Left ventricle myocardium inferior (tissue), 1 donor: ENCODE measurements around the gene SLC39A11. TPM values are rescaled to one million over a fixed set of nuclear protein-coding genes. Genes with fewer than 3 reads are reported as not detected.

Source experiments
- DNase-seq: peaks from one replicate; pipeline ENCODE4 v3.0.0-alpha.2; 2020
- H3K27ac ChIP-seq: fragments of 200-600 bp; replicated peaks from 2 replicates; pipeline ENCODE4 v1.8.0; 2021
- H3K27me3 ChIP-seq: fragments of 200-600 bp; 2 replicates; pipeline ENCODE4 v1.8.0; 2021; ENCODE audit warnings: low read depth
- H3K36me3 ChIP-seq: fragments of 200-600 bp; 2 replicates; pipeline ENCODE4 v1.8.0; 2021
- H3K4me1 ChIP-seq: fragments of 200-600 bp; 2 replicates; pipeline ENCODE4 v1.8.0; 2021
- H3K4me3 ChIP-seq: fragments of 200-600 bp; 2 replicates; pipeline ENCODE4 v1.8.0; 2021; ENCODE audit warnings: mild to moderate bottlenecking, moderate library complexity
- H3K9me3 ChIP-seq: fragments of 200-600 bp; replicated peaks from 2 replicates; pipeline ENCODE4 v1.8.0; 2021
- intact Hi-C: fragments of 100-400 bp; cut with micrococcal nuclease; formaldehyde crosslinking; loops from one replicate; pipeline ENCODE4 v1.11.0; 2022
- total RNA-seq: library from RNA; stranded (reverse); fragmentation: NEBNext Ultra II Directional; extraction: Animal tissue kit (Norgen Biotek cat#: 25700); gene quantifications from one replicate; pipeline ENCODE4 v1.2.1, GENCODE V29; 2021
- TF ChIP-seq, protein P1 (sequence below): fragments of 200-600 bp; IDR thresholded peaks from 2 replicates; pipeline ENCODE4 v1.8.0; 2021; ENCODE audit warnings: antibody characterized with exemption, mild to moderate bottlenecking, borderline replicate concordance
- donor health status: DM: no; HTN: yes; CAD: no; lungs with severe emphysema.

SLC39A11 gene
- total RNA-seq, 1 donor from 2014 or later = 6.4 TPM

DNA sequence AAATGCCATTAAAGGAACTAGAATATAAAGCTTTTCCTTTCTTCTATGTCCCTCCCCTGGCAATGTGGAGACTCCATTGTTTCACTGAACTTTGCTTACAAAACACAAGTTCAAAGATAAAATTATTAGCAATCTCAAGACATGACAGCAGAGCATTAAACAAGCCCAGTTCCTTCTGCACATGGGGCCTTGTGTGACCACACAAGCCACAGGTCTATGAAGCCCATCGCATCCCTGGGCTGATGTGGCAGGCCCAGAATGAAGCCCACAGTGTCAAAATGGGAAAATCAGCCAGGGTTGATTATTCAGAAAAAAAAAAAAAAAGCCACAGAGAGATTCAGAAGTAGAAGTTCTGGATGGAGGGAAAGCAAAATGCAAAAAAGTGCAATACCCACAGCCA, 12.9 kb upstream of the SLC39A11 start:
- intact Hi-C loops = no loop called here
- peaks cover 12% of the 10 kb centered on the region for H3K27me3 ChIP-seq
- TF ChIP-seq, protein P1, sequence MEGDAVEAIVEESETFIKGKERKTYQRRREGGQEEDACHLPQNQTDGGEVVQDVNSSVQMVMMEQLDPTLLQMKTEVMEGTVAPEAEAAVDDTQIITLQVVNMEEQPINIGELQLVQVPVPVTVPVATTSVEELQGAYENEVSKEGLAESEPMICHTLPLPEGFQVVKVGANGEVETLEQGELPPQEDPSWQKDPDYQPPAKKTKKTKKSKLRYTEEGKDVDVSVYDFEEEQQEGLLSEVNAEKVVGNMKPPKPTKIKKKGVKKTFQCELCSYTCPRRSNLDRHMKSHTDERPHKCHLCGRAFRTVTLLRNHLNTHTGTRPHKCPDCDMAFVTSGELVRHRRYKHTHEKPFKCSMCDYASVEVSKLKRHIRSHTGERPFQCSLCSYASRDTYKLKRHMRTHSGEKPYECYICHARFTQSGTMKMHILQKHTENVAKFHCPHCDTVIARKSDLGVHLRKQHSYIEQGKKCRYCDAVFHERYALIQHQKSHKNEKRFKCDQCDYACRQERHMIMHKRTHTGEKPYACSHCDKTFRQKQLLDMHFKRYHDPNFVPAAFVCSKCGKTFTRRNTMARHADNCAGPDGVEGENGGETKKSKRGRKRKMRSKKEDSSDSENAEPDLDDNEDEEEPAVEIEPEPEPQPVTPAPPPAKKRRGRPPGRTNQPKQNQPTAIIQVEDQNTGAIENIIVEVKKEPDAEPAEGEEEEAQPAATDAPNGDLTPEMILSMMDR = no peak
- H3K9me3 ChIP-seq = peaks cover 13% of the 10 kb centered on the region
- no peak overlapping the region for H3K4me3 ChIP-seq
- no peak for DNase-seq
- no peaks in the 10 kb centered on the region for H3K36me3 ChIP-seq
- no peak overlapping the region for H3K27ac ChIP-seq
- H3K4me1 ChIP-seq = no peaks in the 10 kb centered on the region

DNA sequence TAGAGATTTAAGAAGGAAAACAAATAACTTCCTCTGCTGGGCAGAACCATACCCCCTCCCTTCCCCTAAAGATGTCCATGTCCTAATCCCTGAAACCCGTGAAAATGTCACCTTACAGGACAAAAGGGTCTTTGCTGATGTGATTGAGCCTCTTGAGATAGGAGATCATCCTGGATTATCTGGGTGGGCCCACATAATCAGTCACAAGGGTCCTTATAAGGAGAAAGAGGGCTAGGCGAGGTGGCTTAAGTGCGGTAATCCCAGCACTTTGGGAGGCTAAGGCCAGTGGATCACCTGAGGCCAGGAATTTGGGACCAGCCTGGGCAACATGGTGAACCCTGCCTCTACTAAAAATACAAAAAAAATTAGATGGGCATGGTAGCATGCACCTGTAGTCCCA, 12.0 kb upstream of the SLC39A11 start:
- intact Hi-C loops = no loop called here
- H3K4me1 ChIP-seq = no peaks in the 10 kb centered on the region
- DNase-seq = no peak
- no peak overlapping the region for H3K4me3 ChIP-seq
- TF ChIP-seq, protein P1 = no peak
- no peak overlapping the region for H3K27ac ChIP-seq
- H3K27me3 ChIP-seq = peaks cover 21% of the 10 kb centered on the region
- peaks cover 13% of the 10 kb centered on the region for H3K9me3 ChIP-seq
- no peaks in the 10 kb centered on the region for H3K36me3 ChIP-seq

DNA sequence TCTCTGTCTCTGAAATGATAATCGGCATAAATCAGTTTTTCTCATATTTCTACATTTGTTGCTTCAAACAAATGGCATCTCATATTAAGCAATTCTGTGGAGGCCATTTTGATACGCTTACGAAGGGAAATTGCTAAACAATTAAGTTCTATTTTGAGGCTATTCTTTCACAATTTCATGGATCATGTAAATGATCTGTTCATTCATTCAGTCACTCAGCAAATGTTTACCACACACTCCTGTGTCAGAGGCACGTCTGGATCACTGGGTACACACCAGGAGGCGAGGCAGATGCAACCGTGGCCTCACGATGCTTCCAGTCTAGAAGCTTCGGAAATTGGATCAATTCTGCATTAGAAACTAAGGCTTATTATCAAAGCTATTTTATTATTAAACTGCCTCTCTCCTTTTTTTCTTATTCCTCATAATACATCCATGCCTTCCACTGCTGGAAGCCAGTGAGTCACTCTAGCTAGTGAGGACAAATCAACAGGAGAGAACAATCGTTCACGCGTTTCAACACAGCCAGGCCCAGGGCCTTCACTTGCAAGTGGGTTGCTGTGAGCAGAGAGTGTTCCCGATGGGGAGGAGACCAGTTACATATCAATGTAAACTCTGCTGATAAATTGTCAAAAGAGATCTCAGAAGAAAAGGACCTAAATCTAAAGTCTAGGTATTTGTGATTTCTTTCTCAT, 11.3 kb upstream of the SLC39A11 start:
- intact Hi-C loops = no loop called here
- Histone ChIP-seq H3K4me3 (no peak overlapping the region), H3K27ac (no peak overlapping the region), H3K9me3 (peaks cover 13% of the 10 kb centered on the region), H3K4me1 (no peaks in the 10 kb centered on the region), H3K27me3 (peaks cover 27% of the 10 kb centered on the region), H3K36me3 (no peaks in the 10 kb centered on the region)
- TF ChIP-seq, protein P1 = no peak
- no peak for DNase-seq

DNA sequence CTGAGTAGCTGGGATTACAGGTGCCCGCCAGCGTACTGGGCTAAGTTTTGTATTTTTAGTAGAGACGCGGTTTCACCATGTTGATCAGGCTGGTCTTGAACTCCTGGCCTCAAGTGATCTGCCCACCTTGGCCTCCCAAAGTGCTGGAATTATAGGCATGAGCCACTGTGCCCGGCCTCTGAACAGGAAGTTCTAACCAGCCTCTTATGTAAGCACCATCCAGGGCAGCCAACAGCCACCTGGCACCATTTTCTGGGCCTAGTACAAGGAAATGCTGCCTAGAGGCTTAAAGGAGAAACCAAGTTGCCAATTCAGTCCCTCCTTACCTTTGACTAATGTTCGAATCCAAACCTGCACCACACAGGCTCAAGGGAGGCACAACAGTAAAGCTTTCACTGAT, 8.5 kb upstream of the SLC39A11 start:
- Histone ChIP-seq H3K27me3 (peaks cover 36% of the 10 kb centered on the region), H3K36me3 (no peaks in the 10 kb centered on the region), H3K27ac (no peak overlapping the region), H3K4me1 (no peaks in the 10 kb centered on the region), H3K9me3 (peaks cover 13% of the 10 kb centered on the region), H3K4me3 (no peak overlapping the region)
- TF ChIP-seq, protein P1 = no peak
- intact Hi-C loops = no loop called here
- no peak for DNase-seq

DNA sequence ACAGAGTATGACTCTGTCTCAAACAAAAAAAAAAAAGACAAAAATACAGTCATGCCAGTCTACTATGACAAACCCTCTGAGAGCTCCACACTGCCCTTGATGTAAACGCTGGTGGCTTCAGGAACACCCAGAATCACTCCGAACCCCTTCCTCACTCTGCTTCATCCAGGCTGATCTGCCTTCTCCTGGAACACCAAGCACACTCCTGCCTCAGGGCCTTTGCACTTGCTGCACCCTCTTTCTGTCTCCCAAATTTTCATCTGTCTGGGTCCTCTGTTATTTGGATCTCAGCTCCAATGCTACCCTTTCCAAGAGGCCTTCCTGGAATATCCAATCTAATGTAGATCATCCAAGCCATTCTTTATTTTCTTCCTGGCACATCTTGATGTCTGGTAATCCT, 7.9 kb upstream of the SLC39A11 start:
- Histone ChIP-seq H3K9me3 (peaks cover 13% of the 10 kb centered on the region), H3K36me3 (no peaks in the 10 kb centered on the region), H3K27ac (no peak overlapping the region), H3K4me1 (no peaks in the 10 kb centered on the region), H3K27me3 (peaks cover 31% of the 10 kb centered on the region), H3K4me3 (no peak overlapping the region)
- intact Hi-C loops = no loop called here
- no peak for DNase-seq
- TF ChIP-seq, protein P1 = no peak
